Mammary epithelial cell (primary cell): ENCODE measurements around the gene UFC1.

Experiments
- CTCF ChIP-seq, 2 donors: IDR thresholded peaks in 1 of 2; conservative IDR thresholded peaks in 1 of 2; 2 replicates each; pipeline ENCODE4 v1.5.1; 2011 to 2012; ENCODE audit warnings: inconsistent platforms in 2 of 2, low read length in 2 of 2, mild to moderate bottlenecking in 2 of 2, control low read depth in 1 of 2, low read depth in 1 of 2; ENCODE audit not compliant: insufficient read depth in 1 of 2; ENCODE audit errors: extremely low read depth in 1 of 2
- EZH2 ChIP-seq: IDR thresholded peaks from 2 replicates; pipeline ENCODE4 v1.6.1; 2012; ENCODE audit warnings: low read length, inconsistent platforms, borderline replicate concordance

DNA sequence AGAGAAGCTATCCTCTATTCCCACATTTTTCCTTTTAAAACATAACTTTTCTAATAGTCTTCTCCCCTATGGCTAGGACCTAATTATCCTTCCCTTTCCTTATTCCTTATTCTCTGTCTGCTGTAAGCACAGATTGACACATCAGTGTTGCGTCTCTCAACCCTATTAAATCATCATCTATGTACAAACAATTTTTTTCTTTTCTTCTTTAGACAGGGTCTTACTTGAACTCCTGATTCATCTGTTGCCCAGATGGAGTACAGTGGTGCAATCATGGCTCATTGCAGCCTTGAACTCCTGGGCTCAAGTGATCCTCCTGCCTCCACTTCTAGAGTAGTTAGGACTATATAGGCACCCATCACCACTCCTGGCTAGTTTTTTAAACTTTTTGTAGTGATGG is 47.3 kb upstream of the UFC1 start:
- TF ChIP-seq EZH2: no peak
- no peak for TF ChIP-seq CTCF (conservative IDR thresholded peaks at IDR 0.05 in 1 of 2, IDR thresholded peaks at IDR 0.05 in 1 of 2; ENCODE audit: extremely low read depth in 1 of 2, insufficient read depth in 1 of 2, low read depth in 1 of 2, low read length in 2 of 2)
